HG03439 (cell line): ENCODE data around the gene TMEM38A.

ENCODE experiments used
- ATAC-seq: cut with Tn5 transposase; IDR thresholded peaks from one replicate; pipeline ENCODE4 v1.9.1; 2021; ENCODE audit warnings: mild to moderate bottlenecking, moderate library complexity; ENCODE audit not compliant: unreplicated experiment

Gene TMEM38A, protein sequence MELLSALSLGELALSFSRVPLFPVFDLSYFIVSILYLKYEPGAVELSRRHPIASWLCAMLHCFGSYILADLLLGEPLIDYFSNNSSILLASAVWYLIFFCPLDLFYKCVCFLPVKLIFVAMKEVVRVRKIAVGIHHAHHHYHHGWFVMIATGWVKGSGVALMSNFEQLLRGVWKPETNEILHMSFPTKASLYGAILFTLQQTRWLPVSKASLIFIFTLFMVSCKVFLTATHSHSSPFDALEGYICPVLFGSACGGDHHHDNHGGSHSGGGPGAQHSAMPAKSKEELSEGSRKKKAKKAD

DNA sequence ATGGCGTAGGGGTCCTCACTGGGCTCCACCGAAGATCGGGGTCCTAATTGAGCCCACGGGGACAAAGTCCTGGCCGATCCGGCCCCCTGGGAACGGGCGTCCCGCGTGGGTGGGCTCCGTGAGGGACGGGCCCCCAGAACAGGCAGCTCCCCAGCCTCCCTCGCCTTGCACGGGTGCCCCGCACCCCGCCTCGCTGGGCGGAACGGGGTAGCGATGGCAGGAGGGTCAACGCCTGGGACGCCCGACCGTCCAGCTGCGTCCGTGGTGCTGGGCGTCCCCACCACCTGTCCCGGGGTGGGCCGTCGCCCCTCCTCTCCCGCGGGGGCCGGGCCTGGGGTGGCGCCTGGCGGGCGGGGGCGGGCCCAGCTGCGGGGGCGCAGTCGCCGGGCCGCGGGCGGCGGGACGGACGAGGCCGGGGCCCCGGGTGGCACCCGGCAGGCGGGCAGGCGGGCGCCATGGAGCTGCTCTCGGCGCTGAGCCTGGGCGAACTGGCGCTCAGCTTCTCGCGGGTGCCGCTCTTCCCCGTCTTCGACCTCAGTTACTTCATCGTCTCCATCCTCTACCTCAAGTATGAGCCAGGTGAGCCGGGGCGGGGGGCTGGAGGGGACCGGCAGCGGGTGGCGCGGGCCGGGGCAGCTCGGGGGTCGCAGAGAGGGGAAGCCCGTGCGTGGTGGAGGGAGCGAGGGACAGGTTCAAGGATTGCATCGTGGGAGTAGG is at the start of gene TMEM38A:
Gene TMEM38A, plus strand, starts transcription at position 377 of the 717 bp plus-strand sequence. Its CDS starts 79 bp downstream, at position 456.
- peak; percentile 33 for ATAC-seq

DNA sequence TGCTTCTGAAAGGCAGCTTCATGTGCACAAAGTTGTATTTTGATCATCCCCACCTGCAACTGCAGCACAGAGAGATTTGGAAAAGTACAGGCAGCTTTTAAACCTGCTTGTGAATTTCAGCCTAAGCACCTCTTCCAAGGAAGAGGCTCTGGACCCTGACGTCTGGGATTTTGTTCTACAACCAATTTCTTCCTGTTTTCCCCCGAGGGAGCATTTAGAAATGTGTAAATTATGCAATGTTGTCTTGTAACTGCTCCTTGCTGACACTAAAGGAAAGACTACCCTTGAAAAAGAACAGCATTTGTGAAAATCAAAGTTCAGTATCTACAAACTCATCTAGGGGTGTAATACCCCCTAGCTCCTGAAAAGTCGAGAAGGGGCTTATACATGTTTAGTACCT is 48.3 kb upstream of the TMEM38A start:
- no peak for ATAC-seq

DNA sequence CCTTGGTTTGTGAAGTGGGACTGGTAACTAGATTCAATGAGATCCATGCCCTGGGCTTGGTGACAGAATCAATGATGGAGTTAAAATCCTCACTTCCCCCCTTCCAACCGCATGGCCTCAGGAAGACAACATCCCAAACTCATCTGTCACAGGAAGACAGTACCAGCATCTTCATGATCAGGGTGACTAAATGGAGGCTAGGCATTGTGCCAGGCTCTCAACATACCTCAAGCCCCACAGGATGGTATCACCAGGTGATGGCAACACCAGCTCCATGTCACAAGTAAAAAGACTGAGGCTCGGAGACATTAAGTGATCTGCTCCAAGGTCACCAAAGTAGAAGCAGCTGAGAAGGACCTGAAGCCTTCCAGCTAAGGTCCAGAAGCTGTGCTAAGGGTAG is 47.1 kb upstream of the TMEM38A start:
- ATAC-seq, result no peak

DNA sequence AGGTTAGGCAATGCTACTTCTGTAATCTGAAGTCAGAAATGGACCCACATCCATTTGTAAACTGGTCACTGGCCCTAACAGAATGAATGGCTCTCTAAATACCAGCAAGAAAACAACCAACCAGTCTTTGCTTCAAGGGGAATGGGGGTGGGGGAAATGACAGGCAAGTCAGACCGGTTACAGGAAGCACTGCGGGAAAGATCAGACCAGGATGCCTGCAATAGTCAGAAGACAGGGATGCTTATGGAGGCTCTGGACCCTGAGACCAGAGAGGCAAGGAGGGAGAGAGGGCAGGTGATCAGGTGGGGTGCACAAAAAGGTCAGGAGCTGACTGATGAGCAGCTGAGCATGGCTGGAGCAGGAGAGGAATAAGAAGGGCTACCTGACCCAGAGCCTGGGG is 46.0 kb upstream of the TMEM38A start:
- no peak for ATAC-seq

DNA sequence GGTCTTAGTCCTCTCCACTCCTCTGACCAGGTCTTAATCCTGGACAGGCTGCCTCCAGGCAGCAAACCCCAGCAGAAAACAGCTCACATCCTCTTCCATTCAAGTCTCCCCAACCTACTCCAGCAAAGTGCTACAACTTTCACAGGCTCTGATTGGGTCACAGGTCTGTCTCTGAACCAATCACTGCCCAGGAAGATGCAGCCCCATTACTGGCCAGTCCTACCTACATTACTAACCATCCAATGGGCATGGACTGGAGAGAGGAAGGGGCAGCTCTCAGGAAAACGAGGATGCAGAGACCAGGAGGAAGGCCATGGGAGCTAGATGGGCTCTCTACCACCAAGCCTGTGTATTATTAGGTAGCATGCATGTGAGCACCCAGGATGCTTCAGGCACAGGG is 45.1 kb upstream of the TMEM38A start:
- no peak for ATAC-seq

DNA sequence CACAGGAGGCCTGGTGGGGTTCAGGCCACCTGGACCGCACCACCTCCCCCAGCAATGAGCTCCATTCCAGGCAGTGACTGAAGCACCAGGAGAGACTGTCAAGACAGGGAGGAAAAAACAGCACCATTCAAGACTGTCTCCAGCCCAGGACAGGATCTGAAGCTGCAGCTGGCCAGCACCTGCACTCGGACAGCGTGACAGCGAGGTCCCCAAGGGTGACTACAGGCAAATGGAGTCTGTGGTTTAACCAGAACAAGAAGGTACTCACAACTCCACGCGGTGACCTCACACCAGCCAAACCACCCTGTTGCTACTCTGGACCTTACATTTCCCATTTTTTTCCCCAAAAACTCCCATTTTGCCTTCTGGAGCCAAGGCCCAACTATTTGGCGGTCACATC is 42.7 kb upstream of the TMEM38A start:
- no peak for ATAC-seq

DNA sequence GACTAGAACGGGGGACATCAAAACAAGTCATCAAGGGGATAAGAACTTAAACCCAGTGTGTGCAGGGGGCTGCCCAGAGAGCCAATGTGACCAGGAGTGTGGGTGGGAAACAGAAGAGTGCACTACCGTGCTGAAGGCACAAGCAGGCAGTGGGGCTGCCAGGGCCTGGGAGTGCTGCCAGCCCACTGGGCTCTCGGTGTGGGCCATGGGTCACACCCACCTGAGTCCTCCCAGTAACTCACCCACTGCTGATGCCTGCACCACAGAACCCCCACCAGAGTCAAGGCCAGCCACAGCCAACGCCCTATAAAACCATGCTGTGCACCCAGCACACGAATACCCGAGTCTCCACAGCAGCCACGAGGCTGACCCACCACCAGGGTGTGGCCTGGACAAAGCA is 41.5 kb upstream of the TMEM38A start:
- no peak for ATAC-seq

DNA sequence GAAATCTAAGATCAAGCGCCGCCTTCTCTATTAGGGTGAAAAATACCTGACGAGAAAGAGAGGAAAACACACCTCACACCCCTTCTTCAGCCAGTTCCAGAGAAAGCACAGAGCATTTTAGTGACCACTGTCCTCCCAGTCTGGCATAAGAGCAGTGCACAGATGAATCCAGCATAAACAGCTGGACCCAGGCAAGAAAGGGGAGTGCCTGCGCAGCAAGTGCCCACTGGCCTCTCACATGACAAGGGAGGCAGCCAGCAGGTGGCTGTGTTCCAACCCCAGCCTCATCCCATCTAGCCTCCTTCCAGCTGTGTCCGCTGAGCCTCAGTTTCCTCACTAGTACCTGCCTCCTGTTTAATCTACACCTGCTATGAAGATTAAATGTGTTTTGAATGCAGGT is 40.9 kb upstream of the TMEM38A start:
- ATAC-seq, result no peak

DNA sequence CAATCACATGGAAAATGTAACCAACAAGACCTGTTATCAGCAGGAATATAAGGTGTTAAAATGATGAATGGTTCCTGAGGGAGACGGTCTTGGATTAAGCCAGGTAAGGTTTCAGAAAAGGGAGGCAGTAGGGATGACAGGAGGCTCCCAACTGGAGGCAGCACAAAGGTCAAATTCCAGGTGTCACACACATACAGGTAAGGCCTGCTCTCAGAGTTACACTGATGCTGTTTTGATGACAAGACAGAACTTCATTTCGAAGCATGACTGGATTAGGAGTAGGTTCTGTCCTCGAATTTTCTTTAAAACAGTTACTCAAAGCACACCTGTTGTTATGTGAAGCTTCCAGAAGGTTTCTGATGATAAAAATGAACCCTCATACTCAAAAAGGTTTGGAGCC is 40.4 kb upstream of the TMEM38A start:
- no peak for ATAC-seq

DNA sequence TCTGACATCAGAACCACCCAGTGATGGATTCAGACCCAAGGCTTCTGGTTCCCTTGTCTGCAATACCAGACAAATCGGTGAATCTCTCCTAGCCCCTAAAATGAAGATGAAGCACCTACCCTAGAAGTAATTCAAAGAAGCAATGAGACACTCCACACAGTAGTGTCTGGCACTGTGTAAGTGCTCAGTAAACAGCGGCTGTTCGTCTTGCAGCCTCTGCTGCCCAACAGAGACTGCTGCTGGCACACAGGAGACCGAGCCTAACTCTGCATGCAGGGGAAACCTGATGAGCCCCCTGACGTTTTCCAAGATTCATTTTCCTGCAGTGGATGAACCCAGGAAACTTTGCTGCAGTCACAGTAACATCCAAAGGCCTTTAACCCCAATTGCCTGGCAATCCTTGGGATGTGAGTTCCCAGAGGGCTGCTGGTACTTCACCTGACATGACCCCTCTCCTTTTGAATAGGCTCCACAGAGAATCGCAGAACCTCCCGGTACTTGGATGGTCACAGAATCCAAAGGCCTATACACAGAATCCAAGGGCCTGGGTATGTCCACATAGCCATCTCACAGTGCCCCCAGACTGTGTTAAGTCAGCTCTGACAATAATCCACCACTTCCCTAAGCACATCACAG is 39.7 kb upstream of the TMEM38A start:
- ATAC-seq, result no peak

DNA sequence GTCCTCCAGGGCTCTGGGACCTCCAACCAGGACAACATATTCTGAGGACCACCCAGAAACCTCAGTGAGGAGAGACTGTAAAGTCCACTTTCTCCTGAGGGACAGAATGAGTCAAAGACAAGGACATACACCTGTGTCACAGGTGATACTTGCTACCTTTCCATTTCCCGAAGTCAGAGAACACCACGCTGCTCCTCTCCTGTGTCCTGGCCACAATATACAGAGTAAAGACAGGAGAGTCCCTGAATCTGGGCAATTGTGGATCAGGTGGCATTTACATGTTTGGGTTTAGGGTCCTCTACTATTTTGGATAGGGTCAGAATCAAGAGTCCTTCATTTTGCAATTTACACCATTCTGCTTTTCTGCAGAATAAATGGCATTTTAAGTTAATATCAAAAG is 37.9 kb upstream of the TMEM38A start:
- no peak for ATAC-seq

DNA sequence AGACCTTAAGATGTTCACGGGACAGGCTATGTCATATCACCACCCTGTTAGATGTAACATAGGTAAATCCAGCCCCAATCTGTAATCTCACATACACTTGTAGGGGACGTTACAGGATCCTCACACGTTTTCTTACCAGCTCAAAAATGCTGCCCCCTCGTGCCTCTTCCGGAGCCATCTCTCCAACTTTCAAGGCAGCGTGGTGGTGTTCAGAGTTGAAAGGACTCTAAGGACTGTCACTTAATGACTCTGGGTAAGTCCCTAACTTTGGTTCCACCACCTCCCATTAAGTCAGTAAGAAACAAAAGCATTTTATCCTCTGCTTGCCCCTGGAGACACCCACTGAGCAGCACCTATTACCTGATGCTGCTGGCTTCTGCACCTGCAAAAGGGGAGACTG is 37.4 kb upstream of the TMEM38A start:
- no peak for ATAC-seq

DNA sequence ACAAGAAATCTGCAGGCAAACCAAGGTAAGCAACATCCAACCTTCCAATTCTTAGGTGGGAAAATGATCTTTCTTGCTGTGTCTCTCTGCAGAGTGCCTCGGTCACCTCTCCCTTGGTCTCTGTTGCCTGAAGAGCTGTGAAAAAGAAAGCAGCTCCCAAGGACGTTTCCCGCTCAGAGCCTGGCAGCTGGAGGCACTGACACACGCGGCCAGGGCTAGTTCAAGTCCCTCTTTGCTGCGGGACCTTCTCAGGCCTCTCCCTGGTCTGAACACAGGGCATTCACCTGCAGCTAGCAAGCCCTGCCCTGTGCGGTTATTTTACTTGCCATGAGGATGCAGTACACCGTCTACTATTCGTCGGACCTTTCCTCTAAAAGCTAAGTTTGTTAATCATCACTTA is 36.7 kb upstream of the TMEM38A start:
- no peak for ATAC-seq

DNA sequence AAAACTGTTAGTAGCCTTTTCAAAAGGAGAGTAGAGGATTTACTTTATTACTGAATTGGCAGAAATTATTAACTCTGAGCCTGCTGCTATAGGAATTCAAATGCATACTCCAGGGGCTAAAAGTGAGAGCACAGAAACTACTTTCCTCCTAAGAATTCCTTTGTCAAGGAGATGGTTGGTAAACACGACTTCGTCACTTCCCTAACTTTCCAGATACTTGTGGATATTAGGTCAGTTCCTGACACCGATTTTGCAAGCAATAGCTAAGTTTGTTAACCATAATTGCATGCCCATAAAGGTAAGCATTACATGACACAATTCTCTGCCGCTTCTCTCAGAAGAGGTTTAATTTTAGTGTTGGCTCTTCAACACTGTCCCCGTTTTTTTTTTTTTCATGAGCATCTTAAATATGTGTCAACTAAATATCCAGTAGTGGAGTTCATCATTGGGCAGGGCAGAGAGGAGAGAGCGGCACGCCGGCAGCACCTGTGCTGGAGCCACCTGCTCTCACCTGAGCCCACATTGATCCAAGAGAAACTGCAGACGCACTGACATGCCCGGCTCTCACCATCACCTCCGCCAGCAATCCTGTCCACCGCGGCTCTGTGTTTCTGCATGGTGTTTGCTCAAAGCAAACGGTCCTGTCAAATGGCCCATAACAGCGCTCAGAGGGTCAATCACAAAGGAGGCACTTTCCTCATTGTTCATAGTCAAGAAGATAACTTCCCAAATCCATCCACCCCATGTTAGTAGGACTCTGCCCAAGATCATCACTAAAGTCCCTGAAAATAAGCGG is 35.6 kb upstream of the TMEM38A start:
- ATAC-seq, result no peak

DNA sequence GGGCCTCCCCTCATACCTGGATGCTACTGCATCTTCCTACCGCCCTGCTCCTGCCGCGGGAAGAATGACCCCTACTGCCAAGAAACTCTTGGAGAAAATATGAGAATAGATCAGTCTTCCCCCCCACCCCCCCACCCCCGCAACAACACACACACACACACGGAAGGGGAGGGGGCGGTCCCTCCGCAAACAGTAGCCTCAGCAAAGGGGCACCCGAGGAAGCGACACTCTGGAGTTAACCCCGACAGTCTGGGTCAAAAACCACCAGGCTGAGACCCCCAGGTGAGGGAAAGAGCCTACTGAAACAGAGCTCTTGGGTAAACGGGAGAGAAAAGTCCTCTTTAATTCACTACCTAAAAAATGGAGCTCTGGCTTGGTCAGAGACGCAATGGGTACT is 34.1 kb upstream of the TMEM38A start:
- no peak for ATAC-seq

DNA sequence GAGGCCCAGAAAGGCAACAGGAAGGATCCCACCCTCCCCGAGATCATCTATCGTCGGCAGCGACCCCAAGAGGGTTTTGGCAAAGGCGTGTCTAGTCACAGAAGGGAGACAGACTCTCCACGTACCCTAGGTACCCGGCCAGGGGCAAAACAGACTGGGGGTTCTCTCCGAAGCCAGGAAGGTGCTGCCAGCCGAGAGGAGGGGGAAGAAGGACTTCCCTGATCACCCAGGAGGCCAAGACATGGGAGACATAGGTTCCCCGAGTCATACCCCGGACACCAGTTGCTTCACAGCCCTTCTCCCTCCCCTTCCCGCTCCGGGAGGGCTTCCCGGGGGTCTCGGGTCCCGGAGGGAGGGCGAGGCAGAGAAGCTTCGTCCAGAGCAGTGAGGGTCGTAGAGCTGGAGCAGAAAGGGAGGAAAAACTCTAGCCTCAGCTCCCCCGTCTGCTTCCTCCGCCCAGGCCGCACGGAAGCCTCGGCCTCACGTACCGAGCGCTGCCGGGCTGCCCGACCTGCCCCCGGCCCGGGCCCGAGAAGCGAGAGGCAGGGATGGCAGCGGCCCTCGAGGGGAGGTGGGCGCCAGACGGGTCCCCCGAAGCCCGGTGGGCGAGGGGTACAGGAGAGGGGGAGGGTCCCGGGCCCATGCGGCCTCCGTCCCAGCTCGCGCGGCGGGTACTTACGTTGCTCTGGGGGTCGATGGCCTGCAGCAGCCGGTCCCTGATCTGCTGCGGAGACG is 33.6 kb upstream of the TMEM38A start:
- no peak for ATAC-seq

DNA sequence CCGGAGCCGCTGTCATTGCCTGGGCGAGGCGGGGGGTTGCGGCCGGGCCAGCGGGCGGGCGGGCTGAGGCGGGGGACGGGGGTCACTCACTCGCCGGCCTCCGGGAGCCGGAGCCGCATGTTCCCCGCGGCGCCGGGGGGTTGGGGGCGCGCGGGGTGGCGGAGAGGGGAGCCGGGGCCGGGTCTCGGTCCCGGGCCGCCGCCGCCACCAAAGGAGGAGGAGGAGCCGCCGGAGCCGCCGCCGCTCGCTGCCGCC is 33.1 kb upstream of the TMEM38A start:
- no peak for ATAC-seq

DNA sequence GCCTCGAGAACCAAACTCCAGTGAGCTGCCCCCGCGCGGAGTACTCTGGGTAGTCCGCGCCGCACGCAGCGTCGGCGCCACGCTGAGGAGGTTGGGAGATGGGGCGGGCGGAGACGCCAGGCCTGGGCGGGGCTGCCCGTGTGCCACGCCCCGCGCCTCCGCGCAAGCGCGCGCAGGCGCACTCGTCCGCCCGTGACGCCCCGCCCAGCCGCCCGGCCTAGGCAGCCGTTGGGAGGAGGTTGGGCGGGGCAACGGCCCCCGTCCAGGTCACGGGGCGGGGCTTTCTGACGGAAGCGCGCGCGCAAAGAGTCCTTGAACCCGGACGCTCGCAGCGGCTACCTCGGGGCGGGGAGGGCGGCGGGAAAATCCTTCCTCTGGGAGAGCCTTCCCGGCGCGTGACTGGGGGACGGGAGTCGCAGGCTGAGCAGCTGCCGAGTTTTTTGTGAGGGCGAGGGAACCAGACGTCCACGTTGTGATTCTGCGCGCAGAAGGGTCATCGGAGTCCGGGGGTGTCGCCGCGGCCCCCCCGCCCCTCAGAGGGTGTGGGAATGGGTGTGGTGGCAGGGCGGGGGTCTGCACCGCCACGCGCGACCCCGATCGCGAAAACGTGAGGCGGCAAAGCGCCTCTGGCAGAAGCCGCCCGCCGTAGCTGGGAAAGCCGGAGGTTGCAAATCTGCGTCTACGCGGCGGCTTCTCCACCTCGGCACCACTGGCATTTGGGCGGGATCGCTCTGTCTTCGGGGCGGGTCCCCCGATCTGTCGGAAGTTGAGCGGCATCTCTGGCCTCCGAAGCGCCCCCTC is 32.6 kb upstream of the TMEM38A start, which contains the start of gene MED26:
Gene MED26, minus strand, starts transcription at position 22 of the 801 bp plus-strand sequence. CDS start 261 bp downstream, outside the sequence.
- peak; percentile 76 for ATAC-seq

DNA sequence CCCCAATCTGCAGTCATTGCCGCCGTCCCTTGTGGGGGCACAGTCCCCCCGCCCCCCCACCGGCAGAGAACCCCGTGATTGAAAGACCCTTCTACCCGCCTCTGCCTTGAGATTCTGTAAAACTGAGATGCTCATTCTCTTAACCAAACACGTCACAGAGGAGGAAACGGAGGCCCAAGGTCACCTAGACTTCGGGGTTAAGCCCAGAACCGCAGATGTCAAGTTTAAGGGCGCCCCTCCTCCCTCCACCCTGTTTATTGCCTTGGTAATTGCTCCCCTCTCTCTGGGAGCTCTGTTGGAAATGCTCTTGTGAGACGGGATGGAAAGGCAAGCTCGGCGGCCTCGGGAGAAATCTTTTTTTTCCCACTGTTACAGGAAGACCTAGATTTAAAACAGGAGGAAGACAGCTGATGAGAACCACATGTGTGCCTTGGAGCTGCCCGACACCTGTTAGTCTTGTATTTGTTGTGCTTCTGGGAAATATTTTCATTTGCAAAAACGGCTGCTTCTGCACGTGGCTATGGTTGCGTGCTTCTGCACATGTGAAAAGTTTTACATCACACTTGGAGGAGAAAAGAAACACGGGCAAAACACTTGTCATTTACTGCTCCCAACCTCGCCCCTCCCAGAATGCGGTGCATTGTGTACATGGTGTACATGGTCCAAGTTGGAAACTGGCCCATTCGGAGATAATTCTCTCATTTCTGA is 31.8 kb upstream of the TMEM38A start:
- no peak for ATAC-seq
